PC-9 (cell line): Measurements from ENCODE around the gene MCC. TPM values are rescaled to one million over a fixed set of nuclear protein-coding genes. Genes with fewer than 3 reads are reported as not detected.

Experiments used
- BruUV-seq: library from RNA; stranded (reverse); fragments of 400-500 nt; replicated peaks from 2 replicates; lab custom pipeline; 2021; lab: Mats Ljungman, UMichigan
- CTCF ChIA-PET: fragments of 300-600 bp; sonication (Branson Sonifier 250); formaldehyde crosslinking; loops from one replicate; lab custom pipeline; 2022; ENCODE audit warnings: antibody characterized with exemption; lab: Charles Lee
- POLR2A ChIA-PET: fragments of 300-600 bp; sonication (Branson Sonifier 250); formaldehyde crosslinking; loops from one replicate; lab custom pipeline; 2022; ENCODE audit warnings: antibody characterized with exemption; ENCODE audit not compliant: unreplicated experiment; lab: Charles Lee
- DNase-seq, 2 experiments: peaks; one replicate each; pipeline versions ENCODE4 v3.0.0 to v3.0.0-alpha.2; 2015 to 2022; ENCODE audit warnings: mixed read lengths in 1 of 2
- H2AFZ ChIP-seq: fragments of 200-600 bp; sonication (generic); 2 replicates; pipeline ENCODE4 v1.8.1; 2017; ENCODE audit warnings: antibody characterized with exemption
- H3F3A ChIP-seq: fragments of 200-600 bp; sonication (generic); 2 replicates; pipeline ENCODE4 v1.8.1; 2017; ENCODE audit warnings: antibody characterized with exemption, mild to moderate bottlenecking, low read depth; ENCODE audit not compliant: insufficient read depth
- H3K27ac ChIP-seq: fragments of 200-600 bp; sonication (generic); 2 replicates; pipeline ENCODE4 v1.6.1; 2016; ENCODE audit warnings: mixed run types
- H3K27me3 ChIP-seq: fragments of 200-600 bp; sonication (generic); 2 replicates; pipeline ENCODE4 v1.6.1; 2016; ENCODE audit warnings: low read depth, mixed run types; ENCODE audit not compliant: insufficient read depth
- H3K36me3 ChIP-seq: fragments of 200-600 bp; sonication (generic); 2 replicates; pipeline ENCODE4 v1.6.1; 2016; ENCODE audit warnings: low read depth, mixed run types
- H3K4me1 ChIP-seq: fragments of 200-600 bp; sonication (generic); replicated peaks from 2 replicates; pipeline ENCODE4 v1.6.1; 2016; ENCODE audit warnings: mixed run types; ENCODE audit not compliant: insufficient read depth
- H3K4me2 ChIP-seq: fragments of 200-600 bp; sonication (generic); 2 replicates; pipeline ENCODE4 v1.6.1; 2017; ENCODE audit warnings: mixed run types
- H3K4me3 ChIP-seq: fragments of 200-600 bp; sonication (generic); 2 replicates; pipeline ENCODE4 v1.6.1; 2016; ENCODE audit warnings: mixed run types
- H3K79me2 ChIP-seq: fragments of 200-600 bp; sonication (generic); 2 replicates; pipeline ENCODE4 v1.6.1; 2017; ENCODE audit warnings: low read depth, mixed run types
- H3K9me2 ChIP-seq: fragments of 200-600 bp; sonication (generic); 2 replicates; pipeline ENCODE4 v1.8.1; 2017; ENCODE audit warnings: mild to moderate bottlenecking; ENCODE audit not compliant: insufficient read depth
- H3K9me3 ChIP-seq: fragments of 200-600 bp; sonication (generic); 2 replicates; pipeline ENCODE4 v1.8.1; 2016; ENCODE audit warnings: low read depth; ENCODE audit not compliant: insufficient read depth
- H4K20me1 ChIP-seq: fragments of 200-600 bp; sonication (generic); 2 replicates; pipeline ENCODE4 v1.8.1; 2017; ENCODE audit not compliant: insufficient read depth
- CTCF ChIP-seq: fragments of 200-600 bp; sonication (generic); conservative IDR thresholded peaks from 2 replicates; pipeline ENCODE4 v1.6.1; 2017; ENCODE audit warnings: mixed run types, antibody characterized with exemption, mild to moderate bottlenecking, moderate library complexity
- EZH2 ChIP-seq: fragments of 200-600 bp; sonication (generic); IDR thresholded peaks from 2 replicates; pipeline ENCODE4 v1.8.0; 2017; ENCODE audit warnings: antibody characterized with exemption, low read depth
- intact Hi-C: fragments of 100-400 bp; cut with micrococcal nuclease; formaldehyde crosslinking; loops from one replicate; pipeline ENCODE4 v1.10.0; 2022; ENCODE audit not compliant: unreplicated experiment
- total RNA-seq: library from RNA; stranded (reverse); gene quantifications from 2 replicates; pipeline ENCODE4 v1.2.3, GENCODE V29; 2021

The MCC gene
- total RNA-seq, 1 experiment from 2014 or later, result 2.5 TPM

DNA sequence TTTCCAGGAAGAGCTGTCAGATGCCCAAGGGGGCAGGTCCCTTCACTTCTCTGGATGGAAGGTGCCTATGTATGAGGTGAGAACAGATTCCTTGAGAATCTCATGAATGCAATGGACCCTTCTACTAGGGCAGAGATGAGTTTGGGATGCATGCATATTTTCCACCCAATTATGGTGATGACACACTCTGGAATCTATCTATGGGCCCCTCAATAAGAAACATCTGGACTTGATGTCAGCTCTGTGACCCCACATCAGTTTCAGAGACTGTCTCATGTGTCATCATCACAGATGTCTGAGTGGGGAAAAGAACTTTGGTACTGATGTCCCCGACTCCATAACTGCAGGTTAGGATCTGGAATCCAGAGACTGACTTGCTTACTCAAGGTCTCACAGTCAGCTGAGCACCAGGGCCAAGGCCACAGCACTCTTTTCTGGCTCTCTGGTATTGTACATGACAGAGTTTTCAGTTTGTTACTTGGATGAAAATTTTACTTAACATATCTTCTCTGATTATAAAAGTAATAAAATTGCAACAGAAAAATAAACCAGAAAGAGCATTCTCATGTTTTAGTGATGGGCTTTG is 334.6 kb downstream of the MCC start:
- Histone ChIP-seq H3F3A (no peaks in the 10 kb centered on the region), H3K79me2 (no peaks in the 10 kb centered on the region), H2AFZ (no peak overlapping the region), H3K9me3 (no peaks in the 10 kb centered on the region), H3K4me1 (no peaks in the 10 kb centered on the region), H3K4me3 (no peak overlapping the region), H3K36me3 (no peaks in the 10 kb centered on the region), H3K4me2 (no peak overlapping the region), H3K27ac (no peak overlapping the region), H3K9me2 (0 out of 2 replicates have a peak, but pooled peaks cover 1% of the 10 kb centered on the region), H3K27me3 (no peaks in the 10 kb centered on the region), H4K20me1 (no peaks in the 10 kb centered on the region)
- CTCF ChIA-PET, result no interaction called here
- BruUV-seq, result no TSS peak
- intact Hi-C loops, result no loop called here
- TF ChIP-seq EZH2 (no peak), CTCF (no peak)
- DNase-seq, result no peak
- POLR2A ChIA-PET, result no interaction called here

GRCh38 chr5:113152380-113152740 is 335.9 kb downstream of the MCC start:
- intact Hi-C loops, result no loop called here
- POLR2A ChIA-PET, result no interaction called here
- no peaks in the 10 kb centered on the region for H3K36me3 ChIP-seq
- BruUV-seq, result no TSS peak
- H4K20me1 ChIP-seq, result no peaks in the 10 kb centered on the region
- no peaks in the 10 kb centered on the region for H3F3A ChIP-seq
- H3K79me2 ChIP-seq, result no peaks in the 10 kb centered on the region
- no peaks in the 10 kb centered on the region for H3K27me3 ChIP-seq
- CTCF ChIA-PET, result no interaction called here
- no peak for TF ChIP-seq CTCF
- TF ChIP-seq EZH2, result no peak
- no peaks in the 10 kb centered on the region for H3K4me1 ChIP-seq
- H3K9me2 ChIP-seq, result 0 out of 2 replicates have a peak, but pooled peaks cover 6% of the 10 kb centered on the region
- no peak for DNase-seq
- no peaks in the 10 kb centered on the region for H3K9me3 ChIP-seq
- no peak overlapping the region for H3K4me3 ChIP-seq
- no peak overlapping the region for H2AFZ ChIP-seq
- H3K27ac ChIP-seq, result no peak overlapping the region
- no peak overlapping the region for H3K4me2 ChIP-seq

GRCh38 chr5:113151641-113152379 is 336.4 kb downstream of the MCC start:
- intact Hi-C loops, result no loop called here
- H3K4me1 ChIP-seq, result no peaks in the 10 kb centered on the region
- no peak for TF ChIP-seq CTCF
- TF ChIP-seq EZH2, result no peak
- 0 out of 2 replicates have a peak, but pooled peaks cover 6% of the 10 kb centered on the region for H3K9me2 ChIP-seq
- no TSS peak for BruUV-seq
- no peak overlapping the region for H3K27ac ChIP-seq
- no peaks in the 10 kb centered on the region for H3F3A ChIP-seq
- no peak overlapping the region for H3K4me2 ChIP-seq
- no peaks in the 10 kb centered on the region for H3K27me3 ChIP-seq
- no peaks in the 10 kb centered on the region for H3K79me2 ChIP-seq
- no peak overlapping the region for H2AFZ ChIP-seq
- no peak overlapping the region for H3K4me3 ChIP-seq
- DNase-seq, result no peak
- ChIA-PET POLR2A (interaction anchor here (0.5 kb wide), 1 partner anchor 52 kb away, joined by 4 read pairs; no protein-coding TSS in a partner anchor), CTCF (interaction anchor here (0.6 kb wide), 1 partner anchor 251 kb away, joined by 3 read pairs; no protein-coding TSS in a partner anchor)
- no peaks in the 10 kb centered on the region for H3K9me3 ChIP-seq
- H4K20me1 ChIP-seq, result no peaks in the 10 kb centered on the region
- H3K36me3 ChIP-seq, result no peaks in the 10 kb centered on the region
